Subcutaneous adipose tissue (tissue), 4 donors: ENCODE results near the gene LHX5. TPM values are rescaled to one million over a fixed set of nuclear protein-coding genes. Genes with fewer than 3 reads are reported as not detected.

Experiments
- CTCF ChIP-seq: fragments of 450-650 bp; IDR thresholded peaks from one replicate; pipeline ENCODE4 v1.5.1; 2016; ENCODE audit warnings: low read depth, mild to moderate bottlenecking, control low read depth, antibody characterized with exemption, moderate library complexity
- total RNA-seq, 4 donors: library from RNA; depleted of rRNA; stranded (reverse); fragments of >200 nt; gene quantifications; one replicate each; pipeline ENCODE4 v1.1.0, GENCODE V29; 2016

LHX5 gene
- total RNA-seq, 4 donors from 2014 or later, result not detected

- TF ChIP-seq CTCF, result no peak
Measured at GRCh38 chr12:113472191-113473121, 785 bp upstream of the LHX5 start.

- no peak for TF ChIP-seq CTCF
Measured at GRCh38 chr12:113470871-113471618, 626 bp downstream of the LHX5 start.

GRCh38 chr12:113469949-113470743 is 1.5 kb downstream of the LHX5 start:
- TF ChIP-seq CTCF, result no peak

GRCh38 chr12:113469224-113469948 is 2.3 kb downstream of the LHX5 start:
- no peak for TF ChIP-seq CTCF

- TF ChIP-seq CTCF, result no peak
Measured at GRCh38 chr12:113468365-113469223, 3.1 kb downstream of the LHX5 start.
